GM23248 (cell line): ENCODE data around the gene STMND1.

Source experiments
- EZH2 ChIP-seq: fragments of 200-600 bp; sonication (generic); IDR thresholded peaks from 2 replicates; pipeline ENCODE4 v1.6.1; 2018; ENCODE audit warnings: antibody characterized with exemption, mild to moderate bottlenecking; ENCODE audit not compliant: insufficient read depth, poor library complexity, severe bottlenecking
- EZH2phosphoT487 ChIP-seq: fragments of 200-600 bp; sonication (generic); IDR thresholded peaks from 2 replicates; pipeline ENCODE4 v1.6.1; 2018; ENCODE audit warnings: antibody characterized with exemption, moderate library complexity, mild to moderate bottlenecking, low read depth; ENCODE audit not compliant: insufficient read depth

DNA sequence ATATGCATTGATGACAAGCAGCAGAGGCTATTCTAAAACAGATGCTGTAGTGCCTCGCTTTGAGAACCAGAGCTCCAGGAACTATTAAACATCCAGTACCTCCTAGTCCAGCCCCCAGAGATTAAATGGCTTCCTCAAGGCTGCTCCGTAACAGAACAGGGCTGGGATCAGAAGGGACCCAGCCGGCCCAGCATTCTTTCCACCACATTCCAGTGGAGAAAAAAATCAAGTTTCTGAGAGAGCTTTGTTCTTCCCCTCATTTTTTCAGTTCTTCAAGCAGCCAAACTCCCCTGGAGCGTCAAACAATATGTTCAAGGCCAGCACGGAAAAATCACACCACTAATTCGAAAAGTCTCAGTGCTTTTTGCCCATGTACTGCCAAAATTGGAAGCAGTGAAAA, 5.8 kb upstream of the STMND1 start:
- TF ChIP-seq EZH2, result no peak
- no peak for TF ChIP-seq EZH2phosphoT487
